HS-27A (cell line): ENCODE measurements around the gene ZNF783.
"Not testable (repeated sequence)": the region's sequence is repeated elsewhere in the genome, so short reads cannot be mapped to it uniquely, and the experiment has no call there.

Experiments
- DNase-seq: peaks from one replicate; pipeline ENCODE4 v3.0.0-alpha.2; 2012; ENCODE audit warnings: low read depth, missing footprints

The ZNF783 gene

GRCh38 chr7:149330914-149331567, 69.0 kb downstream of the ZNF783 start:
- DNase-seq: no peak

GRCh38 chr7:149332602-149333320, 70.8 kb downstream of the ZNF783 start:
- DNase-seq: not testable (repeated sequence)

GRCh38 chr7:149333321-149333717, 71.3 kb downstream of the ZNF783 start:
- DNase-seq: no peak

- no peak for DNase-seq
Observed at GRCh38 chr7:149334219-149334618, 72.2 kb downstream of the ZNF783 start.
